ENCODE data around the gene CFAP299. TPM values are rescaled to one million over a fixed set of nuclear protein-coding genes. Genes with fewer than 3 reads are reported as not detected.

Gene CFAP299
- total and polyA plus RNA-seq, 2 of the 8 experiments (the other 6 are each of a cell fraction or from before 2014, with no cell fraction given) = not detected

DNA sequence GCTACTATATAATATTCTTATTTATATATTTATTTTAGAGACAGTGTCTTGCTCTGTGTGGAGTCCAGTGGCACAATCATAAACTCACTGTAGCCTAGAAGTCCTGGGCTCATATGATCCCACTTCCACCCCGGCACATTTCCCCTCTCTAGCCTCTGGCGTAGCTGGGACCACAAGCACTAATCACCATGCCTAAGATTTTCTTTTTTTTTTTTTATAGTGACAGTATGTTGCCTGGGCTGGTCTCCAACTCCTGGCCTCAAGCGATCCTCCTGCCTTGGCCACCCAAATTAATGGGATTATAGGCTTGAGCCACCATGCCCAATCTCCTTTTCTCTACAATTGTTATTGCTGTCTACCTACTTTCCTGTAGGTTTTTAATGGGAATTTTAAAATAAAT, 620.9 kb downstream of the CFAP299 start:
- Histone ChIP-seq H4K5ac (ENCODE audit: insufficient read length, low read depth, low read length) (no peak overlapping the region), H3K4me3 (ENCODE audit: extremely low read depth in 1 of 4, insufficient read depth in 2 of 4, low read depth in 3 of 4, low read length in 4 of 4) (no peak overlapping the region), H3K9me3 (ENCODE audit: insufficient read depth in 2 of 2, low read depth in 1 of 2, low read length in 1 of 2) (no peaks in the 10 kb centered on the region), H3K4me2 (ENCODE audit: insufficient read depth in 1 of 2, low read depth in 2 of 2, low read length in 2 of 2) (no peak overlapping the region), H3K79me2 (ENCODE audit: control insufficient read depth in 1 of 2, insufficient read depth in 2 of 2, low read length in 2 of 2) (no peaks in the 10 kb centered on the region), H3K4ac (replicated peaks; ENCODE audit: insufficient read length, low read depth, low read length) (no peak overlapping the region), H3K36me3 (ENCODE audit: control insufficient read depth in 2 of 4, insufficient read depth in 4 of 4, low read length in 3 of 4) (no peaks in the 10 kb centered on the region), H2BK12ac (ENCODE audit: low read depth, low read length) (no peak overlapping the region), H4K91ac (replicated peaks; ENCODE audit: insufficient read length, low read length) (no peak overlapping the region), H3K27me3 (replicated peaks in 1 of 4; ENCODE audit: control insufficient read depth in 3 of 4, extremely low read depth in 1 of 4, insufficient read depth in 3 of 4, low read length in 3 of 4) (no peaks in the 10 kb centered on the region), H2BK20ac (ENCODE audit: low read length) (no peak overlapping the region), H2BK5ac (ENCODE audit: low read depth, low read length) (no peak overlapping the region), H2AK5ac (ENCODE audit: low read depth, low read length) (no peak overlapping the region), H3K56ac (replicated peaks; ENCODE audit: insufficient read length, low read depth, low read length) (no peak overlapping the region), H2BK120ac (replicated peaks; ENCODE audit: low read depth, low read length) (no peak overlapping the region), H3K4me1 (replicated peaks in 1 of 4; ENCODE audit: control insufficient read depth in 3 of 4, insufficient read depth in 4 of 4, low read length in 3 of 4) (no peaks in the 10 kb centered on the region), H3K18ac (ENCODE audit: extremely low read depth, low read length) (no peak overlapping the region), H3K79me1 (ENCODE audit: low read depth, low read length) (no peaks in the 10 kb centered on the region), H4K8ac (ENCODE audit: extremely low read depth, insufficient read depth, low read length) (no peak overlapping the region), H3K23me2 (ENCODE audit: low read depth, low read length) (no peaks in the 10 kb centered on the region), H2BK15ac (ENCODE audit: low read length) (no peak overlapping the region), H3K14ac (ENCODE audit: insufficient read length) (no peak overlapping the region), H3K9ac (replicated peaks in 1 of 4; ENCODE audit: extremely low read depth in 1 of 4, low read depth in 3 of 4, low read length in 3 of 4) (no peak overlapping the region), H2AFZ (ENCODE audit: low read length) (no peak overlapping the region), H3K27ac (ENCODE audit: low read depth, low read length) (no peak overlapping the region), H3K23ac (ENCODE audit: insufficient read length) (no peak overlapping the region), H4K20me1 (replicated peaks in 1 of 2; ENCODE audit: control insufficient read depth in 1 of 2, insufficient read depth in 2 of 2, low read length in 2 of 2) (no peaks in the 10 kb centered on the region)
- CTCF ChIA-PET (ENCODE audit: partially characterized antibody) = interaction anchor here (1.1 to 1.6 kb wide), 2 partner anchors 14 to 34 kb away, joined by 4 read pairs; no protein-coding TSS in a partner anchor
- WGBS, 2 experiments (ENCODE audit: extremely low coverage in 1 of 2, insufficient coverage in 1 of 2, insufficient read length in 1 of 2, insufficient replicate concordance in 2 of 2, low coverage in 1 of 2, low lambda C conversion rate in 2 of 2, missing lambda C conversion rate in 1 of 2) = 89% methylated on average over 3 of the region's 3 CpGs; no CpG with 5 or more reads in 1 of the 2 experiments
- TF ChIP-seq CHD1 (IDR thresholded peaks at IDR 0.05; ENCODE audit: low read depth, low read length) (no peak), TCF12 (IDR thresholded peaks at IDR 0.05; ENCODE audit: low read depth, low read length) (no peak), TAF1 (IDR thresholded peaks at IDR 0.05; ENCODE audit: low read depth, low read length) (no peak), ZNF274 (IDR thresholded peaks at IDR 0.05; ENCODE audit: borderline replicate concordance, extremely low read depth, low read length) (no peak), CHD2 (IDR thresholded peaks at IDR 0.05; ENCODE audit: low read length) (no peak), KDM1A (IDR thresholded peaks at IDR 0.05; ENCODE audit: borderline replicate concordance, low read length) (no peak), TEAD4 (IDR thresholded peaks at IDR 0.05; ENCODE audit: low read depth, low read length) (no peak), ASH2L (IDR thresholded peaks at IDR 0.05; ENCODE audit: low read length) (no peak), EP300 (IDR thresholded peaks at IDR 0.05; ENCODE audit: borderline replicate concordance in 1 of 2, low read depth in 2 of 2, low read length in 2 of 2) (no peak), POU5F1 (IDR thresholded peaks at IDR 0.05; ENCODE audit: low read depth, low read length) (no peak)
- TF ChIP-seq, protein P1, sequence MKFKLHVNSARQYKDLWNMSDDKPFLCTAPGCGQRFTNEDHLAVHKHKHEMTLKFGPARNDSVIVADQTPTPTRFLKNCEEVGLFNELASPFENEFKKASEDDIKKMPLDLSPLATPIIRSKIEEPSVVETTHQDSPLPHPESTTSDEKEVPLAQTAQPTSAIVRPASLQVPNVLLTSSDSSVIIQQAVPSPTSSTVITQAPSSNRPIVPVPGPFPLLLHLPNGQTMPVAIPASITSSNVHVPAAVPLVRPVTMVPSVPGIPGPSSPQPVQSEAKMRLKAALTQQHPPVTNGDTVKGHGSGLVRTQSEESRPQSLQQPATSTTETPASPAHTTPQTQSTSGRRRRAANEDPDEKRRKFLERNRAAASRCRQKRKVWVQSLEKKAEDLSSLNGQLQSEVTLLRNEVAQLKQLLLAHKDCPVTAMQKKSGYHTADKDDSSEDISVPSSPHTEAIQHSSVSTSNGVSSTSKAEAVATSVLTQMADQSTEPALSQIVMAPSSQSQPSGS (IDR thresholded peaks at IDR 0.05; ENCODE audit: low read length) = no peak
- POLR2A ChIA-PET (ENCODE audit: partially characterized antibody) = no interaction called here
- no peak for DNase-seq (ENCODE audit: low read depth in 1 of 2, low spot score in 2 of 2)
- no peak for FAIRE-seq
